Measurements from ENCODE around the gene OVCH1. TPM values are rescaled to one million over a fixed set of nuclear protein-coding genes. Genes with fewer than 3 reads are reported as not detected.

Gene OVCH1, protein sequence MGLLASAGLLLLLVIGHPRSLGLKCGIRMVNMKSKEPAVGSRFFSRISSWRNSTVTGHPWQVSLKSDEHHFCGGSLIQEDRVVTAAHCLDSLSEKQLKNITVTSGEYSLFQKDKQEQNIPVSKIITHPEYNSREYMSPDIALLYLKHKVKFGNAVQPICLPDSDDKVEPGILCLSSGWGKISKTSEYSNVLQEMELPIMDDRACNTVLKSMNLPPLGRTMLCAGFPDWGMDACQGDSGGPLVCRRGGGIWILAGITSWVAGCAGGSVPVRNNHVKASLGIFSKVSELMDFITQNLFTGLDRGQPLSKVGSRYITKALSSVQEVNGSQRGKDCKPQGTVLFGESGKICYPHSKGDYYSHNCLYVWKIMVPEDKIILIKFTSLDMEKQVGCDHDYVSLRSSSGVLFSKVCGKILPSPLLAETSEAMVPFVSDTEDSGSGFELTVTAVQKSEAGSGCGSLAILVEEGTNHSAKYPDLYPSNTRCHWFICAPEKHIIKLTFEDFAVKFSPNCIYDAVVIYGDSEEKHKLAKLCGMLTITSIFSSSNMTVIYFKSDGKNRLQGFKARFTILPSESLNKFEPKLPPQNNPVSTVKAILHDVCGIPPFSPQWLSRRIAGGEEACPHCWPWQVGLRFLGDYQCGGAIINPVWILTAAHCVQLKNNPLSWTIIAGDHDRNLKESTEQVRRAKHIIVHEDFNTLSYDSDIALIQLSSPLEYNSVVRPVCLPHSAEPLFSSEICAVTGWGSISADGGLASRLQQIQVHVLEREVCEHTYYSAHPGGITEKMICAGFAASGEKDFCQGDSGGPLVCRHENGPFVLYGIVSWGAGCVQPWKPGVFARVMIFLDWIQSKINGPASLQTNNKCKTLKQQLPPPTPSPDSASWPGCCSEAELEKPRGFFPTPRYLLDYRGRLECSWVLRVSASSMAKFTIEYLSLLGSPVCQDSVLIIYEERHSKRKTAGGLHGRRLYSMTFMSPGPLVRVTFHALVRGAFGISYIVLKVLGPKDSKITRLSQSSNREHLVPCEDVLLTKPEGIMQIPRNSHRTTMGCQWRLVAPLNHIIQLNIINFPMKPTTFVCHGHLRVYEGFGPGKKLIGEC
- total RNA-seq = not detected in 2 replicates

DNA sequence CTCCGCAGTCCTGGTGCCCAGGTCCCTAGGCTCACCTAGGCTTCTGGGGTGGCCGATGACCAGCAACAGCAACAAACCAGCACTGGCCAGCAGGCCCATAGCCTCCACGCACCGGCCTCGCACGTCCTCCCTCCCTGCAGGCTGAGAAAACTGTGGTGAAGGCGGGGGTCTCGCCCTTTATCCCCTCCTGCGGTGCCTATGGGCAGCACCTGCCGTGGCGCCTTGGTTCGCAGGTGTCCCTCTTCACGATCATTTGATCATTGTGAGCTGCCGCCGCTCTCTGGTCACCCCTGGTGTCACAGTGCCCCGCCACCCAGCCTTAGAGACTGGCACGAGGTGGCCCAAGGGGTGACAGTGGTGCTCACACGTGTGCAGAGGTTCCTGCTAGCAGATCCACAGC lies at the start of gene OVCH1:
Gene OVCH1, minus strand, starts transcription at position 99 of the 400 bp plus-strand sequence. Its CDS starts 0 bp downstream, at position 99.

DNA sequence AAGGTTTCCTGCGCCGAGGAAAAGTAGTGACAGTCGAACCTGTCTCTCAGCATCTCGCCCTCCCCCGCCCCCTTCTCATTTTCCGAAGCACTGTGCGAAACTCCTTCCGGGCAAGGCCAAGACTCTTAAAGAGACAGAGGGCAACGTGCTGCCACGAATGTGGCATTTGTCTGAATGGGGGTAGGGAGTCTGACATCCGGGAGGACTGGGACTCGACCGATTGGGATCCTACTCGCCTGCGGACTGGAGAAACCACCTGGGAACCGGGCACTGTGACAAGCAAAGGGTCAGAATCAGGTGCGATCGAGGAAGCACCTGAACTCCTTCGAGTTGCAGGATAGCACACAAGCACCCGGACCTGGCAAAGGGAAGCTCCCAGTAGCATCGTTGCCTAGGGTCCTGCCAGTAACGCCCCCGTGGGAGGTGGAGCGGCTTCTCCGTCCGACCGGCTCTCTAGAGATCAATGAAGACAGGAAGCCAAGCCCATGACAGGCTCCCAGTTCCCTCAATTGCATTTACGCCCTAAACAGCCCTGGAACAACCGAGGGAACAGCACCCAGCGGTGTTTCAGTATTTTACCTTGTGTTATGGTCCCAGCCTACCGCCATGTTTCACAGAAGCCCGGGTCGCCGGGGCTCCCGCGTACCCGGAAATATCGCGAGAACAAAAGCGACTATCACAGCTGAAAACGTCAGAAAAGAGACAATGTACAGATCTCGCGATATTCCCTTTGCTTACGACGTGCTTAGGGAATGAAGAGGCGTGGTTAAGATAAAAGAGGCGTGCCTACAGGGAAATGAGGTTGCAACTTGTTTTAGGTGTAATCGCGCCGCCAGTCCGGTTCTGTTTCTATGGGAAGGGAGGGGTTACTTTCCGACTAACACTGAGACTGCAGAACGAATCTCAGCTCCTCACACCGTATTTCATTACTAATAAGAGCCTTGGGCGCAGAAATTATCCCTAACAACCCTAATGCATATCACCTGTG lies 116.7 kb downstream of the OVCH1 start, which contains the start of gene ERGIC2:
Gene ERGIC2, minus strand, starts transcription at position 637 of the 988 bp plus-strand sequence. CDS start 9,539 bp downstream, outside the sequence.

Other genes starting within 250 kb of the OVCH1 start
- gene ERGIC2, start 116.5 kb downstream of the OVCH1 start, total RNA-seq = 58.5 and 92.1 TPM in 2 replicates